ENCODE data around the gene G2E3. TPM values are rescaled to one million over a fixed set of nuclear protein-coding genes. Genes with fewer than 3 reads are reported as not detected.
"Not testable (repeated sequence)": the region's sequence is repeated elsewhere in the genome, so short reads cannot be mapped to it uniquely, and the experiment has no call there.

G2E3 gene
- total RNA-seq, 1 experiment from 2014 or later, result 31.3 TPM

GRCh38 chr14:30603402-30603801 lies 44.4 kb downstream of the G2E3 start:
- peaks cover 9% of the 10 kb centered on the region for H3K36me3 Mint-ChIP-seq (ENCODE audit: insufficient read depth, unreplicated experiment)
- no TSS peak for BruUV-seq (replicated peaks)

GRCh38 chr14:30604696-30605095 lies 45.7 kb downstream of the G2E3 start:
- H3K36me3 Mint-ChIP-seq (ENCODE audit: insufficient read depth, unreplicated experiment), result not testable (repeated sequence)

More at GRCh38 chr14:30603402-30603801, 44.4 kb downstream of the G2E3 start:
- intact Hi-C loops (cut with micrococcal nuclease; ENCODE audit: unreplicated experiment), result no loop called here
- DNase-seq, result no peak
- Mint-ChIP-seq H3K27me3 (ENCODE audit: unreplicated experiment) (no peaks in the 10 kb centered on the region), H3K9me3 (ENCODE audit: low read depth, unreplicated experiment) (no peaks in the 10 kb centered on the region), H3K27ac (ENCODE audit: unreplicated experiment) (no peak overlapping the region), H3K4me1 (ENCODE audit: low read depth, unreplicated experiment) (peaks cover 6% of the 10 kb centered on the region), H3K4me3 (ENCODE audit: low read depth, unreplicated experiment) (no peak overlapping the region)
- CTCF ChIA-PET, result no interaction called here
- TF ChIP-seq, protein P1, sequence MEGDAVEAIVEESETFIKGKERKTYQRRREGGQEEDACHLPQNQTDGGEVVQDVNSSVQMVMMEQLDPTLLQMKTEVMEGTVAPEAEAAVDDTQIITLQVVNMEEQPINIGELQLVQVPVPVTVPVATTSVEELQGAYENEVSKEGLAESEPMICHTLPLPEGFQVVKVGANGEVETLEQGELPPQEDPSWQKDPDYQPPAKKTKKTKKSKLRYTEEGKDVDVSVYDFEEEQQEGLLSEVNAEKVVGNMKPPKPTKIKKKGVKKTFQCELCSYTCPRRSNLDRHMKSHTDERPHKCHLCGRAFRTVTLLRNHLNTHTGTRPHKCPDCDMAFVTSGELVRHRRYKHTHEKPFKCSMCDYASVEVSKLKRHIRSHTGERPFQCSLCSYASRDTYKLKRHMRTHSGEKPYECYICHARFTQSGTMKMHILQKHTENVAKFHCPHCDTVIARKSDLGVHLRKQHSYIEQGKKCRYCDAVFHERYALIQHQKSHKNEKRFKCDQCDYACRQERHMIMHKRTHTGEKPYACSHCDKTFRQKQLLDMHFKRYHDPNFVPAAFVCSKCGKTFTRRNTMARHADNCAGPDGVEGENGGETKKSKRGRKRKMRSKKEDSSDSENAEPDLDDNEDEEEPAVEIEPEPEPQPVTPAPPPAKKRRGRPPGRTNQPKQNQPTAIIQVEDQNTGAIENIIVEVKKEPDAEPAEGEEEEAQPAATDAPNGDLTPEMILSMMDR (IDR thresholded peaks at IDR 0.05; ENCODE audit: unreplicated experiment), result no peak

DNA sequence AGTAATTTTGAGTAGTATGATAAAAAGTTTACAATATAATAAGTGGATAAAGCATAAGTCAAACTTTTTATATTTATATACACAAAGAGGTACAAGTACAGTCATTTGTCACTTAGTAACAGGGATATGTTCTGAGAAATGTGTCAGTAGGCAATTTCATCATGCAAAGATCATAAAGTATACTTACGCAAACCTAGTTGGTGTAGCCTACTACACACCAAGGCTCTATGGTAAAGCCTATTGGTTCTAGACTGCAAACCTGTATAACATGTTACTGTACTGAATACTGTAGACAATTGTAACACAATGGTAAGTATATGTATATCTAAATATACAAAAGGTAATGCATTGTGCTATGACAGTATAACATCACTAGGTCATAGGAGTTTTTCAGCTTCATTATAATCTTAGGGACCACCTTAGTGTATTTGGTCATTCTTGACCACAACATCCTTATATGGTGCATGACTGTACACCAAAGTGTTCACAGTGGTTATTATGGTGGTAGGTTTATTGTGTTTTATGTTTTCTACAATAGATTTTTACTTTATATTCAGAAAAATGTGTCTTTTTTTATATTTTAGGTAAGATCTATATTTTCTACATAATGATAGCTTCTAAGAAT lies 48.3 kb downstream of the G2E3 start:
- Mint-ChIP-seq H3K4me3 (ENCODE audit: low read depth, unreplicated experiment) (no peak overlapping the region), H3K36me3 (ENCODE audit: insufficient read depth, unreplicated experiment) (peaks cover 6% of the 10 kb centered on the region), H3K9me3 (ENCODE audit: low read depth, unreplicated experiment) (no peaks in the 10 kb centered on the region), H3K4me1 (ENCODE audit: low read depth, unreplicated experiment) (peaks cover 38% of the 10 kb centered on the region), H3K27ac (ENCODE audit: unreplicated experiment) (no peak overlapping the region), H3K27me3 (ENCODE audit: unreplicated experiment) (no peaks in the 10 kb centered on the region)
- TF ChIP-seq, protein P1 (IDR thresholded peaks at IDR 0.05; ENCODE audit: unreplicated experiment), result no peak
- CTCF ChIA-PET, result no interaction called here
- intact Hi-C loops (cut with micrococcal nuclease; ENCODE audit: unreplicated experiment), result loop anchor here (5.0 kb wide), 1 partner anchor 50 kb away; the partner anchor contains the start of gene G2E3
- DNase-seq, result no peak
- BruUV-seq (replicated peaks), result no TSS peak

More at GRCh38 chr14:30604696-30605095, 45.7 kb downstream of the G2E3 start:
- H3K4me3 Mint-ChIP-seq (ENCODE audit: low read depth, unreplicated experiment); H3K27ac Mint-ChIP-seq (ENCODE audit: unreplicated experiment); H3K27me3 Mint-ChIP-seq (ENCODE audit: unreplicated experiment); BruUV-seq (replicated peaks); DNase-seq; H3K9me3 Mint-ChIP-seq (ENCODE audit: low read depth, unreplicated experiment); CTCF ChIA-PET: not testable (repeated sequence)
- peaks cover 19% of the 10 kb centered on the region for H3K4me1 Mint-ChIP-seq (ENCODE audit: low read depth, unreplicated experiment)
- intact Hi-C loops (cut with micrococcal nuclease; ENCODE audit: unreplicated experiment), result loop anchor here (5.0 kb wide), 1 partner anchor 47 kb away; the partner anchor contains the start of gene G2E3

DNA sequence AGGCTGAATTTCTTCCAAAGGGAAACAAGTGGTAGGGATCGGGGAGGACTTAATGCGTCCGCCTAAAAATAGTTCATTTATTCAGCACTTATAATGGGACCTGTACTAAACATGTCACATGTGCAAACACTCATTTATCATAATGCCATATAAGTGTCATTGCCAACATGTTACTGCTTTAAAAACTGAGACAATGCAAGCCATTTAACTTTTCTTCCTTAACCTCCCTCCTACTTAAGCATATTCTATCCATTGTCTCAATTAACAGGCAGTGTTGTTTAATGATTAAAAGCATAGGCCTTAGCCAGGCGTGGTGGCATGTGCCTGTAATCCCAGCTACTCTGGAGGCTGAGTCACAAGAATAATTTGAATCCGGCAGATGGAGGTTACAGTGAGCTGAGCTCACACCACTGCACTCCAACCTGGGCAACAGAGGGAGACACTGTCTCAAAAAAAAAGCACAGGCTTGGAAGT lies 49.6 kb downstream of the G2E3 start:
- H3K27ac Mint-ChIP-seq (ENCODE audit: unreplicated experiment), result peak overlapping the region; percentile 75
- H3K9me3 Mint-ChIP-seq (ENCODE audit: low read depth, unreplicated experiment), result no peaks in the 10 kb centered on the region
- CTCF ChIA-PET, result interaction anchor here (0.6 to 2.0 kb wide), 2 partner anchors 13 to 849 kb away, joined by 8 to 12 read pairs; partner anchors contain the start of gene SCFD1
- intact Hi-C loops (cut with micrococcal nuclease; ENCODE audit: unreplicated experiment), result loop anchor here (5.0 kb wide), 1 partner anchor 51 kb away; the partner anchor contains the start of gene G2E3
- BruUV-seq (replicated peaks), result no TSS peak
- H3K4me1 Mint-ChIP-seq (ENCODE audit: low read depth, unreplicated experiment), result peaks cover 38% of the 10 kb centered on the region
- peak; percentile 64 for DNase-seq
- H3K27me3 Mint-ChIP-seq (ENCODE audit: unreplicated experiment), result no peaks in the 10 kb centered on the region
- H3K36me3 Mint-ChIP-seq (ENCODE audit: insufficient read depth, unreplicated experiment), result peaks cover 6% of the 10 kb centered on the region
- TF ChIP-seq, protein P1 (IDR thresholded peaks at IDR 0.05; ENCODE audit: unreplicated experiment), result no peak
- H3K4me3 Mint-ChIP-seq (ENCODE audit: low read depth, unreplicated experiment), result peak overlapping the region; percentile 20

Data from Calu3 (cell line).